HCT116 (cell line): ENCODE data around the gene IFI35. TPM values are rescaled to one million over a fixed set of nuclear protein-coding genes. Genes with fewer than 3 reads are reported as not detected.

Experiments
- ATAC-seq: fragments of 200-7000 bp; cut with Tn5 transposase; 2 replicates; pipeline ENCODE4 v1.9.1; 2020; ENCODE audit warnings: mild to moderate bottlenecking, moderate library complexity
- BruUV-seq: library from RNA; stranded (reverse); fragments of 400-500 nt; replicated peaks from 2 replicates; lab custom pipeline; 2021; lab: Mats Ljungman, UMichigan
- CTCF ChIA-PET: fragments of 300-600 bp; sonication (Branson Sonifier 250); formaldehyde crosslinking; loops from one replicate; lab custom pipeline; 2021; ENCODE audit warnings: antibody characterized with exemption; lab: Charles Lee
- POLR2A ChIA-PET: fragments of 300-600, 350-600 bp; sonication (Branson Sonifier 250); formaldehyde crosslinking; loops from one replicate; lab custom pipeline; 2021; ENCODE audit warnings: antibody characterized with exemption; lab: Charles Lee
- RAD21 ChIA-PET, 2 experiments: fragments of 300-600 bp; sonication (Branson Sonifier 250); formaldehyde crosslinking; loops; one replicate each; lab custom pipeline; 2023; ENCODE audit warnings: low total read pairs in 2 of 2; ENCODE audit not compliant: uncharacterized antibody in 2 of 2, unreplicated experiment in 2 of 2, low non-redundant PET in 1 of 2; lab: Charles Lee
- DNase-seq: peaks from one replicate; pipeline ENCODE4 v3.0.0-alpha.2; 2010; ENCODE audit warnings: low read depth, low spot score
- H2AFZ ChIP-seq: fragments of 200-600 bp; shearing (Covaris generic), sonication (generic); 2 replicates; pipeline ENCODE4 v1.6.1; 2017; ENCODE audit warnings: low read depth, mixed run types, mixed read lengths, antibody characterized with exemption, low read length; ENCODE audit not compliant: poor library complexity, severe bottlenecking
- H3K27ac ChIP-seq: 2 replicates; pipeline ENCODE4 v1.5.1; 2012; ENCODE audit warnings: low read depth, low read length
- H3K27me3 ChIP-seq: fragments of 200-600 bp; sonication (generic); 2 replicates; pipeline ENCODE4 v1.6.1; 2016; ENCODE audit warnings: mixed run types, low read length, mixed read lengths; ENCODE audit not compliant: insufficient read depth
- H3K36me3 ChIP-seq, 2 experiments: fragments of 200-500 bp in 1 of 2; fragments of 200-600 bp in 1 of 2; sonication (Bioruptor generic) in 1 of 2; sonication (generic) in 1 of 2; 2 replicates each; pipeline versions ENCODE4 v1.5.1 to v1.6.1; 2014 to 2016; ENCODE audit warnings: low read length in 2 of 2, inconsistent platforms in 1 of 2, mixed read lengths in 1 of 2, mixed run types in 1 of 2; ENCODE audit not compliant: insufficient read depth in 2 of 2, control insufficient read depth in 1 of 2
- H3K4me1 ChIP-seq, 2 experiments: fragments of 200-600 bp in 1 of 2; sonication (generic) in 1 of 2; 2 replicates each; pipeline versions ENCODE4 v1.5.1 to v1.6.1; 2012 to 2017; ENCODE audit warnings: low read length in 2 of 2, inconsistent platforms in 1 of 2, mild to moderate bottlenecking in 1 of 2, mixed read lengths in 1 of 2, mixed run types in 1 of 2, moderate library complexity in 1 of 2; ENCODE audit not compliant: insufficient read depth in 2 of 2, control insufficient read depth in 1 of 2
- H3K4me2 ChIP-seq: fragments of 200-600 bp; sonication (generic); 2 replicates; pipeline ENCODE4 v1.6.1; 2017; ENCODE audit warnings: mixed run types, low read length, mixed read lengths
- H3K4me3 ChIP-seq, 2 experiments: fragments of 200-600 bp in 1 of 2; sonication (generic) in 1 of 2; replicated peaks in 1 of 2; 2 replicates each; pipeline ENCODE4 v1.5.1; 2011 to 2016; ENCODE audit warnings: low read length in 2 of 2, control low read depth in 1 of 2, low read depth in 1 of 2, mild to moderate bottlenecking in 1 of 2, mixed read lengths in 1 of 2, mixed run types in 1 of 2
- H3K79me2 ChIP-seq: fragments of 200-600 bp; sonication (generic); 2 replicates; pipeline ENCODE4 v1.6.1; 2017; ENCODE audit warnings: mild to moderate bottlenecking, mixed run types, low read length, moderate library complexity, mixed read lengths; ENCODE audit not compliant: insufficient read depth
- H3K9ac ChIP-seq: fragments of 200-600 bp; sonication (generic); 2 replicates; pipeline ENCODE4 v1.6.1; 2016; ENCODE audit warnings: low read length, mixed read lengths
- H3K9me2 ChIP-seq: fragments of 200-600 bp; sonication (generic), shearing (Covaris generic); 2 replicates; pipeline ENCODE4 v1.6.1; 2017; ENCODE audit warnings: mixed run types, mild to moderate bottlenecking, moderate library complexity; ENCODE audit not compliant: insufficient read depth
- H3K9me3 ChIP-seq, 2 experiments: fragments of 200-500 bp in 1 of 2; fragments of 200-600 bp in 1 of 2; sonication (Bioruptor generic) in 1 of 2; sonication (generic) in 1 of 2; 2 replicates each; pipeline ENCODE4 v1.6.1; 2014 to 2017; ENCODE audit warnings: low read length in 2 of 2, mixed read lengths in 2 of 2, inconsistent platforms in 1 of 2, low read depth in 1 of 2, mild to moderate bottlenecking in 1 of 2, mixed run types in 1 of 2, moderate library complexity in 1 of 2; ENCODE audit not compliant: control insufficient read depth in 1 of 2, insufficient read depth in 1 of 2
- H4K20me1 ChIP-seq: fragments of 200-600 bp; sonication (generic), shearing (Covaris generic); 2 replicates; pipeline ENCODE4 v1.6.1; 2017; ENCODE audit warnings: mixed run types, mild to moderate bottlenecking, moderate library complexity; ENCODE audit not compliant: insufficient read depth
- CBX3 ChIP-seq: IDR thresholded peaks from 2 replicates; pipeline ENCODE4 v1.6.1; 2012; ENCODE audit warnings: low read depth
- CEBPB ChIP-seq: IDR thresholded peaks from 2 replicates; pipeline ENCODE4 v1.6.1; 2012; ENCODE audit warnings: low read depth
- CTCF ChIP-seq, 3 experiments: fragments of 200-600 bp in 1 of 3; sonication (generic) in 1 of 3; IDR thresholded peaks in 2 of 3; conservative IDR thresholded peaks in 1 of 3; 2 replicates each; pipeline ENCODE4 v1.5.1; 2012 to 2017; ENCODE audit warnings: low read depth in 2 of 3, low read length in 2 of 3, antibody characterized with exemption in 1 of 3, borderline replicate concordance in 1 of 3, control low read depth in 1 of 3, mild to moderate bottlenecking in 1 of 3, mixed read lengths in 1 of 3, mixed run types in 1 of 3, moderate library complexity in 1 of 3; ENCODE audit not compliant: insufficient read depth in 1 of 3
- EGR1 ChIP-seq: IDR thresholded peaks from 2 replicates; pipeline ENCODE4 v1.6.1; 2012; ENCODE audit warnings: low read depth
- EZH2 ChIP-seq: fragments of 200-600 bp; sonication (generic); IDR thresholded peaks from 2 replicates; pipeline ENCODE4 v1.6.1; 2017; ENCODE audit warnings: antibody characterized with exemption, mixed run types
- EZH2phosphoT487 ChIP-seq: fragments of 200-600 bp; IDR thresholded peaks from 2 replicates; pipeline ENCODE4 v1.6.1; 2018; ENCODE audit warnings: antibody characterized with exemption, borderline replicate concordance
- JUND ChIP-seq: IDR thresholded peaks from 2 replicates; pipeline ENCODE4 v1.6.1; 2012
- POLR2A ChIP-seq: IDR thresholded peaks from 2 replicates; pipeline ENCODE4 v1.7.0; 2011; ENCODE audit warnings: borderline replicate concordance; ENCODE audit not compliant: insufficient read depth, insufficient read length; ENCODE audit errors: extremely low read depth
- POLR2AphosphoS5 ChIP-seq: IDR thresholded peaks from 2 replicates; pipeline ENCODE4 v1.6.1; 2011; ENCODE audit warnings: mild to moderate bottlenecking, low read depth, low read length, moderate library complexity
- RAD21 ChIP-seq: IDR thresholded peaks from 2 replicates; pipeline ENCODE4 v1.6.1; 2012; ENCODE audit warnings: low read depth, mild to moderate bottlenecking
- REST ChIP-seq: IDR thresholded peaks from 2 replicates; pipeline ENCODE4 v1.6.1; 2012; ENCODE audit warnings: low read depth
- SP1 ChIP-seq: IDR thresholded peaks from 2 replicates; pipeline ENCODE4 v1.6.1; 2012; ENCODE audit warnings: low read depth
- SRF ChIP-seq: IDR thresholded peaks from 2 replicates; pipeline ENCODE4 v1.6.1; 2012; ENCODE audit warnings: low read depth
- TCF7L2 ChIP-seq: IDR thresholded peaks from 2 replicates; pipeline ENCODE4 v1.7.0; 2011; ENCODE audit warnings: borderline replicate concordance, inconsistent platforms; ENCODE audit not compliant: insufficient read depth, insufficient read length; ENCODE audit errors: extremely low read depth
- YY1 ChIP-seq: IDR thresholded peaks from 2 replicates; pipeline ENCODE4 v1.6.1; 2011; ENCODE audit warnings: low read length, low read depth, moderate library complexity, mild to moderate bottlenecking; ENCODE audit not compliant: insufficient replicate concordance; ENCODE audit errors: extremely low read depth
- ZNF274 ChIP-seq: fragments of 200-500 bp; sonication (Bioruptor generic); IDR thresholded peaks from 2 replicates; pipeline ENCODE4 v1.6.1; 2014; ENCODE audit warnings: mild to moderate bottlenecking, low read depth, low read length, inconsistent platforms
- intact Hi-C: fragments of 100-400 bp; cut with micrococcal nuclease; formaldehyde crosslinking; loops from 2 replicates; pipeline ENCODE4 v1.10.0; 2022
- total RNA-seq: library from RNA; stranded (reverse); gene quantifications from one replicate; pipeline ENCODE4 v1.2.1, GENCODE V29; 2021; ENCODE audit not compliant: unreplicated experiment

IFI35 gene
- total RNA-seq, 1 experiment from 2014 or later = 14.8 TPM

- no peak for TF ChIP-seq CTCF (IDR thresholded peaks at IDR 0.05 in 2 of 3, conservative IDR thresholded peaks at IDR 0.05 in 1 of 3; ENCODE audit: borderline replicate concordance in 1 of 3, insufficient read depth in 1 of 3, low read depth in 2 of 3, low read length in 2 of 3)
- TF ChIP-seq TCF7L2 = no peak
- no peak for TF ChIP-seq SRF
Observed at GRCh38 chr17:43010667-43011308, 4.2 kb downstream of the IFI35 start (continued).

- DNase-seq (no peak), ATAC-seq (no peak)
- no peaks in the 10 kb centered on the region for H3K9me3 ChIP-seq
- H3K4me3 ChIP-seq = no peak overlapping the region
- ChIA-PET RAD21 (no interaction called here), CTCF (interaction anchor here (1.6 kb wide), 1 partner anchor 12 kb away, joined by 5 read pairs; no protein-coding TSS in a partner anchor), POLR2A (interaction anchor here (1.4 to 1.7 kb wide), 3 partner anchors 8 to 14 kb away, joined by 4 to 6 read pairs (median 6); partner anchors contain the start of gene RPL27)
- H3K9me2 ChIP-seq = no peaks in the 10 kb centered on the region
- H3K27ac ChIP-seq = no peak overlapping the region
- intact Hi-C loops = no loop called here
- no peak overlapping the region; the same call in 1 of the 2 replicates for H3K9ac ChIP-seq
- BruUV-seq = no TSS peak
- no peak overlapping the region for H3K4me2 ChIP-seq
- H4K20me1 ChIP-seq = no peaks in the 10 kb centered on the region
- 0 out of 4 replicates have a peak, but pooled peaks cover 0 to 3% of the 10 kb centered on the region in 2 experiments for H3K36me3 ChIP-seq
- no peaks in the 10 kb centered on the region for H3K79me2 ChIP-seq
- no peak overlapping the region for H2AFZ ChIP-seq
- H3K27me3 ChIP-seq = no peaks in the 10 kb centered on the region
- H3K4me1 ChIP-seq = peaks cover 10 to 29% of the 10 kb centered on the region in 2 experiments; a peak in 3 of 4 replicates
- TF ChIP-seq EZH2 (no peak), CBX3 (no peak), SP1 (no peak), EGR1 (no peak), CEBPB (no peak), POLR2AphosphoS5 (no peak), POLR2A (no peak), YY1 (no peak), REST (no peak), RAD21 (no peak), EZH2phosphoT487 (no peak), TCF7L2 (no peak), ZNF274 (no peak), JUND (no peak)
Observed at GRCh38 chr17:43011728-43012472, 5.3 kb downstream of the IFI35 start.
